Esophagus squamous epithelium (tissue), 5 donors: Measurements from ENCODE around the gene ZC3H10. TPM values are rescaled to one million over a fixed set of nuclear protein-coding genes. Genes with fewer than 3 reads are reported as not detected.
A peak's percentile ranks its signal among the peaks of the same experiment; 100 is the strongest.
"Not testable (repeated sequence)": the region's sequence is repeated elsewhere in the genome, so short reads cannot be mapped to it uniquely, and the experiment has no call there.

Experiments used
- DNase-seq: peaks from one replicate; lab custom pipeline; 2025; lab: John Stamatoyannopoulos, UW
- H3K27ac ChIP-seq, 4 donors: fragments of 200-600 bp; sonication (generic); one replicate each; pipeline ENCODE4 v1.5.1; 2016 to 2019; ENCODE audit warnings: mild to moderate bottlenecking in 1 of 4
- H3K27me3 ChIP-seq, 4 donors: fragments of 200-600 bp; sonication (generic); 1 replicate in 3 of 4; 2 replicates in 1 of 4; pipeline versions ENCODE4 v1.5.1 to v1.6.0; 2017 to 2021; ENCODE audit warnings: antibody characterized with exemption in 1 of 4
- H3K36me3 ChIP-seq, 3 donors: fragments of 200-600 bp; sonication (generic); one replicate each; pipeline ENCODE4 v1.5.1; 2016 to 2019
- H3K4me1 ChIP-seq, 3 donors: fragments of 200-600 bp; sonication (generic); one replicate each; pipeline ENCODE4 v1.5.1; 2017 to 2019
- H3K4me3 ChIP-seq, 4 donors: fragments of 200-600 bp; sonication (generic); 1 replicate in 3 of 4; 2 replicates in 1 of 4; pipeline ENCODE4 v1.5.1; 2016 to 2019; ENCODE audit warnings: mild to moderate bottlenecking in 2 of 4, moderate library complexity in 1 of 4
- H3K9me3 ChIP-seq, 3 donors: fragments of 200-600 bp; sonication (generic); one replicate each; pipeline ENCODE4 v1.5.1; 2016 to 2019
- POLR2A ChIP-seq, 4 donors: fragments of 450-650 bp; IDR thresholded peaks; one replicate each; pipeline ENCODE4 v1.6.1; 2017; ENCODE audit warnings: antibody characterized with exemption in 4 of 4, mild to moderate bottlenecking in 4 of 4, moderate library complexity in 3 of 4
- WGBS, 2 donors: methylation state at CpG; one replicate each; pipeline ENCODE4 v1.1.5; 2018; 5-methylcytosine and 5-hydroxymethylcytosine counted together
- intact Hi-C: fragments of 100-400 bp; cut with DNase I; formaldehyde crosslinking; loops from one replicate; pipeline ENCODE4 v1.15.0; 2022
- total RNA-seq, 4 donors: library from RNA; depleted of rRNA; stranded (reverse); fragments of >200 nt; gene quantifications; one replicate each; pipeline ENCODE4 v1.1.0, GENCODE V29; 2016
- TF ChIP-seq, protein P1 (sequence below), 6 experiments: fragments of 450-650 bp in 4 of 6; fragments of 200-600 bp in 2 of 6; sonication (generic) in 2 of 6; IDR thresholded peaks; one replicate each; pipeline ENCODE4 v1.5.1; 2016 to 2019; ENCODE audit warnings: antibody characterized with exemption in 6 of 6, mild to moderate bottlenecking in 4 of 6, moderate library complexity in 4 of 6
- donor health status: DM: yes; HTN: yes; CAD: no.

ZC3H10 gene
- total RNA-seq, 4 donors from 2014 or later: 1.5 to 3.8 (median 2.3) TPM

DNA sequence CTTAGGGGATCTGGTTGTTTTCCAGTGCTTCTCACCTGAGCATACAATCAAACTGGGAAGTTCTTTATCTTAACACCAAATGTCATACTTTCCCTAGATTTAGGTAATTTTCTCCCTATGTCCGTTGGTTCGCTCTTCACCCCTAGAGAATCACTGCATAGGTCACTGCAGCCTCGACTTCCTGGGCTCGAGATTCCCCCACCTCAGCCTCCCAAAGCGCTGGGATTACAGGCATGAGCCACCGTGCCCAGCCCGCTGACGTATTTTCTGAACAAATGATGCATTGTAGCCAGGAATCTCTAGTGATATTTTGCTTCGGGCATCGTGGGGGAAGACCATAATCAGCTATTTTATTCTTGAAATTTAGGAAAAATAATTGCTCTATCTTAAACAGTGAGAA, 2.7 kb upstream of the ZC3H10 start:
- Histone ChIP-seq H3K27ac (peak overlapping the region; percentile 88 to 98 (median 94)), H3K4me3 (peak overlapping the region in 3 of 4 donors; percentile 69 to 76 (median 70)), H3K9me3 (no peaks in the 10 kb centered on the region), H3K36me3 (peaks cover 13 to 44% (median 28%) of the 10 kb centered on the region in 3 donors), H3K4me1 (peaks cover 16 to 43% (median 23%) of the 10 kb centered on the region in 3 donors), H3K27me3 (no peaks in the 10 kb centered on the region)
- no peak for TF ChIP-seq POLR2A (IDR thresholded peaks at IDR 0.05)
- TF ChIP-seq, protein P1, sequence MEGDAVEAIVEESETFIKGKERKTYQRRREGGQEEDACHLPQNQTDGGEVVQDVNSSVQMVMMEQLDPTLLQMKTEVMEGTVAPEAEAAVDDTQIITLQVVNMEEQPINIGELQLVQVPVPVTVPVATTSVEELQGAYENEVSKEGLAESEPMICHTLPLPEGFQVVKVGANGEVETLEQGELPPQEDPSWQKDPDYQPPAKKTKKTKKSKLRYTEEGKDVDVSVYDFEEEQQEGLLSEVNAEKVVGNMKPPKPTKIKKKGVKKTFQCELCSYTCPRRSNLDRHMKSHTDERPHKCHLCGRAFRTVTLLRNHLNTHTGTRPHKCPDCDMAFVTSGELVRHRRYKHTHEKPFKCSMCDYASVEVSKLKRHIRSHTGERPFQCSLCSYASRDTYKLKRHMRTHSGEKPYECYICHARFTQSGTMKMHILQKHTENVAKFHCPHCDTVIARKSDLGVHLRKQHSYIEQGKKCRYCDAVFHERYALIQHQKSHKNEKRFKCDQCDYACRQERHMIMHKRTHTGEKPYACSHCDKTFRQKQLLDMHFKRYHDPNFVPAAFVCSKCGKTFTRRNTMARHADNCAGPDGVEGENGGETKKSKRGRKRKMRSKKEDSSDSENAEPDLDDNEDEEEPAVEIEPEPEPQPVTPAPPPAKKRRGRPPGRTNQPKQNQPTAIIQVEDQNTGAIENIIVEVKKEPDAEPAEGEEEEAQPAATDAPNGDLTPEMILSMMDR (IDR thresholded peaks at IDR 0.05): no peak
- no peak for DNase-seq
- intact Hi-C loops: no loop called here
- WGBS, 2 donors: 32% methylated on average over 10 of the region's 10 CpGs

DNA sequence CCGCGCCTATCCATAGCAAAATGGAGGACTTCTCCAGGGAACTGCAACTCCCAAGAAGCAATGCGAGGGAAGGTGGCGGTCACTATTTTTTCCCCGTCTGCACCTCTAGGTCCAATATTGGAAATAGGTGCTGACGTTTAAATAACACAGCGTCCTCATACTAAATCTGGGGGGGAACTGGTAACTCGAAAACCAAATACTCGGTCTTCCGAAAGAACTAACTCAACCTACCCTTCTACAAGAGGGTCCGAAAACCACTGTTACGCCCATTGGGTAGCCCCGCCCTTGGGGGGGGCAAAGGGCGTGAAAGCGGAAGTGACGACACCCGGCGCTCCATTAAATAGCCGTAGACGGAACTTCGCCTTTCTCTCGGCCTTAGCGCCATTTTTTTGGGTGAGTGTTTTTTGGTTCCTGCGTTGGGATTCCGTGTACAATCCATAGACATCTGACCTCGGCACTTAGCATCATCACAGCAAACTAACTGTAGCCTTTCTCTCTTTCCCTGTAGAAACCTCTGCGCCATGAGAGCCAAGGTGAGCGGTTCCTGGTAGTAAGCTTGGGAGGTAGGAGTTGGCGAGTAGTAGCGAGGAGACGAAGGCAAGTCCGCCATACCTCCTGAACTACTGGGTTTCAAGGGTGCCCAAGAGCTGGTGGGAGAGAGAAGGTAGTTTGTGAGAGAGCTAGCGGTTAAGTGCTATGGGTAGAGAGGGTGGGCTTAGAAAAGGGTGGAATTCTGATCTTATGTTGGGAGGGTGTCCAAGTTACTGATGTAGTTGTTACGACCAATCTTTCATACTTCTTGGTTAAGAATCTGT, 1.6 kb upstream of the ZC3H10 start, which contains the start of gene RPL41:
RPL41 (plus strand) TSS at position 367 of the 815 bp plus-strand sequence.
- intact Hi-C loops: no loop called here
- peak; percentile 58 for DNase-seq
- Histone ChIP-seq H3K27me3 (no peaks in the 10 kb centered on the region), H3K36me3 (peaks cover 9 to 44% (median 25%) of the 10 kb centered on the region in 3 donors), H3K4me1 (peaks cover 16 to 42% (median 24%) of the 10 kb centered on the region in 3 donors), H3K4me3 (peak within 1 kb of the TSS; percentile 46 to 76 (median 70)), H3K27ac (peak within 1 kb of the TSS; percentile 88 to 98 (median 94)), H3K9me3 (no peaks in the 10 kb centered on the region)
- TF ChIP-seq, protein P1 (IDR thresholded peaks at IDR 0.05): peak in 1 of 6 experiments; percentile 25
- peak in 3 of 4 donors; percentile 81 to 97 (median 95) for TF ChIP-seq POLR2A (IDR thresholded peaks at IDR 0.05)
- WGBS, 2 donors: 0% methylated on average over 32 to 33 of the region's 34 CpGs

DNA sequence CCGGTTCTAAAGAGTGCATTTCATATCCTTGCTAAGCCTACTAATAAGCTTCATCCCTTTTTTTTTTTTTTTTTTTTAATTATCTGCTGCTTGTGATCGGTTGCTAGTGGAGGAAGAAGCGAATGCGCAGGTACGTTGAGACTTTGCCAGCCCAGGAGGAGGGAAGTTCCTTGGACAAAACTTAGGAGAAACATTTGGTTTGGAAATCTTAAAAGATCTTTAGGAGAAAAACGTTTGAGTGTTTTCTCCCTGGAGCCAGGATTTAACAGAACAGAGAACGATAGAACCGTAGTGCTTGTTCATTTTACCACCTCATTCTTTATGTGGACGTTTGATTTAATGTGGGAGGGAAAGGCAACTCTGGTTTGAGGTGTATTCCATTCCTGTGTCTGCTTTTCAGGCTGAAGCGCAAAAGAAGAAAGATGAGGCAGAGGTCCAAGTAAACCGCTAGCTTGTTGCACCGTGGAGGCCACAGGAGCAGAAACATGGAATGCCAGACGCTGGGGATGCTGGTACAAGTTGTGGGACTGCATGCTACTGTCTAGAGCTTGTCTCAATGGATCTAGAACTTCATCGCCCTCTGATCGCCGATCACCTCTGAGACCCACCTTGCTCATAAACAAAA, 872 bp upstream of the ZC3H10 start:
- Histone ChIP-seq H3K4me1 (peaks cover 16 to 45% (median 24%) of the 10 kb centered on the region in 3 donors), H3K36me3 (peaks cover 4 to 41% (median 21%) of the 10 kb centered on the region in 3 donors), H3K27ac (peak overlapping the region; percentile 88 to 98 (median 94)), H3K4me3 (peak overlapping the region; percentile 46 to 76 (median 70))
- 1 to 3% methylated on average over 12 to 15 of the region's 16 CpGs for WGBS, 2 donors
- DNase-seq, intact Hi-C loops, H3K27me3 ChIP-seq, H3K9me3 ChIP-seq: not testable (repeated sequence)

DNA sequence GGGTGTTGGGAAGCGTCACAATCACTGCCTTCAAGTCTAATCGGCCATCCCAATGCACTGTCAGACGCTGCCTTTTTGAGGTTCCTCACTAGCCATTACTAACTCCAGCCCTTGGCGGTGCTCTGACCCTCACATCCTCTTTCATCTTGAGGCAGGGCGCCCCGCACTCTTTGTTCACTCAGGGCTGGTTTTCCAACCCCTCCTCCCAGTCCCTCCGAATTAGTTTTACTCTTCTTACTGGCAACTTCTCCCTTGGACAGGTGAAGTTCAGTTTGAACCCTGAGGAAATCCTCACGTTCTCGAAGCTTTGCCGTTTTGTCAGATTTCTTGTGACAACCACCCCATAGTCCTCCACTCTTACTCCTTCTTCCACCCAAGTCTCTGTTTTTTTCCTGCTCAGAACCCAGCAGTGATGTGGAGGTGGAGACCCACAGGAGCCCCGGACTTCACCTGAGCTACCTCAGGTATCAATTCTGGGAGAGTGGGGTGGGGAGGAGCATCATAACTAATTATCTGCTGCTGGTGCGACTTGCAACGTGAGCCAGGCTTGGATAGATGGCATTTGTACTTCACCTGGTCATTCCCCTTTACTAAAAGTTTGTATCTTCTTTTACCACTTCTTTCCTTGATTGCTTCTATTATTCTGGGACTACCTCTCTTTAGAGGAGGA, 757 bp downstream of the ZC3H10 start:
- DNase-seq: no peak
- H3K27ac ChIP-seq: peak overlapping the region; percentile 92 to 98 (median 94)
- H3K36me3 ChIP-seq: peaks cover 4 to 25% (median 12%) of the 10 kb centered on the region in 3 donors
- intact Hi-C loops: no loop called here
- 3 to 9% methylated on average over 13 of the region's 13 CpGs for WGBS, 2 donors
- H3K4me3 ChIP-seq: peak overlapping the region; percentile 46 to 76 (median 70)
- H3K9me3 ChIP-seq: no peaks in the 10 kb centered on the region
- no peaks in the 10 kb centered on the region for H3K27me3 ChIP-seq
- TF ChIP-seq, protein P1 (IDR thresholded peaks at IDR 0.05): no peak
- no peak for TF ChIP-seq POLR2A (IDR thresholded peaks at IDR 0.05)
- peaks cover 16 to 45% (median 24%) of the 10 kb centered on the region in 3 donors for H3K4me1 ChIP-seq

DNA sequence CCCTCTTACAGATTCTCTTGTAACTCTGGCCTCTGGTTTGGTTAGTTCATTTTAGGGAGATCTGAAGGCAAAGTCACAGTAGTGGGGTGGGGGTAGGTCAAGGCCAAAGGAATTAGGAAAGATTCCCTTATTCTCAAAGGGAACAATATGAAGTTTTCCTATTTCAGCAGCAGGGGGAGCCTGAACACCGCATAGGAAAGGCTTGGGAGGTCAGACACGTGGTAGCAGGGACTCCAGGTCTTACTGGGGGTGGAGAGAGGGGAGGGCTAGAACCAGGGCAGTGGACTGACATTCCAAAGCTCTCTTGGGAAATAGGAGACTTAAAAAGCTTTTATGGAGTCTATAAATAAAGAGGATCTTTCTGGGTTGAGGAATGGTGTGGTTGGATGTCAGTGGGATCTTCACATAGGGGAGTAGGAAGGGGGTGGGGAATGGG, 1.3 kb downstream of the ZC3H10 start:
- Histone ChIP-seq H3K27ac (peak overlapping the region; percentile 92 to 98 (median 94)), H3K9me3 (no peaks in the 10 kb centered on the region), H3K36me3 (peaks cover 4 to 20% (median 12%) of the 10 kb centered on the region in 3 donors), H3K4me3 (peak overlapping the region in 2 of 4 donors; percentile 69 to 70), H3K4me1 (peaks cover 16 to 45% (median 24%) of the 10 kb centered on the region in 3 donors), H3K27me3 (no peaks in the 10 kb centered on the region)
- DNase-seq: no peak
- intact Hi-C loops: no loop called here
- 0 to 5% methylated on average over 2 of the region's 2 CpGs for WGBS, 2 donors
- no peak for TF ChIP-seq POLR2A (IDR thresholded peaks at IDR 0.05)
- TF ChIP-seq, protein P1 (IDR thresholded peaks at IDR 0.05): peak; percentile 81 to 89 (median 84)
